Mammary epithelial cell (primary cell): ENCODE data around the gene RAB38.

Source experiments
- CTCF ChIP-seq, 2 donors: IDR thresholded peaks in 1 of 2; conservative IDR thresholded peaks in 1 of 2; 2 replicates each; pipeline ENCODE4 v1.5.1; 2011 to 2012; ENCODE audit warnings: inconsistent platforms in 2 of 2, low read length in 2 of 2, mild to moderate bottlenecking in 2 of 2, control low read depth in 1 of 2, low read depth in 1 of 2; ENCODE audit not compliant: insufficient read depth in 1 of 2; ENCODE audit errors: extremely low read depth in 1 of 2
- EZH2 ChIP-seq: IDR thresholded peaks from 2 replicates; pipeline ENCODE4 v1.6.1; 2012; ENCODE audit warnings: low read length, inconsistent platforms, borderline replicate concordance

- TF ChIP-seq CTCF (conservative IDR thresholded peaks at IDR 0.05 in 1 of 2, IDR thresholded peaks at IDR 0.05 in 1 of 2; ENCODE audit: extremely low read depth in 1 of 2, insufficient read depth in 1 of 2, low read depth in 1 of 2, low read length in 2 of 2): no peak
- TF ChIP-seq EZH2: no peak
Observed at GRCh38 chr11:88213406-88213805, 38.2 kb upstream of the RAB38 start.
